BLaER1 (cell line): Measurements from ENCODE around the gene LAMB4.

Experiments used
- H3K27ac ChIP-seq: shearing (Covaris generic); formaldehyde crosslinking; 2 replicates; pipeline ENCODE4 v1.8.1; 2022
- H3K27me3 ChIP-seq: shearing (Covaris generic); formaldehyde crosslinking; 2 replicates; pipeline ENCODE4 v1.8.1; 2022
- H3K36me3 ChIP-seq: shearing (Covaris generic); formaldehyde crosslinking; 2 replicates; pipeline ENCODE4 v1.8.1; 2022
- H3K4me1 ChIP-seq: shearing (Covaris generic); formaldehyde crosslinking; 2 replicates; pipeline ENCODE4 v1.8.1; 2022
- H3K4me2 ChIP-seq: shearing (Covaris generic); formaldehyde crosslinking; 2 replicates; pipeline ENCODE4 v1.8.1; 2022
- H3K4me3 ChIP-seq: shearing (Covaris generic); formaldehyde crosslinking; 2 replicates; pipeline ENCODE4 v1.8.1; 2022
- H3K9ac ChIP-seq: shearing (Covaris generic); formaldehyde crosslinking; 2 replicates; pipeline ENCODE4 v1.8.1; 2022
- H3K9me3 ChIP-seq: shearing (Covaris generic); formaldehyde crosslinking; 2 replicates; pipeline ENCODE4 v1.8.1; 2022
- H4K20me1 ChIP-seq: shearing (Covaris generic); formaldehyde crosslinking; 2 replicates; pipeline ENCODE4 v1.8.1; 2022
- Cebpa-rat ChIP-seq: shearing (Covaris generic); IDR thresholded peaks from 2 replicates; pipeline ENCODE4 v1.8.1; 2022

Gene LAMB4

GRCh38 chr7:107989618-107990373 lies 140.4 kb downstream of the LAMB4 start:
- Histone ChIP-seq H3K4me2 (peak overlapping the region; percentile 36), H3K36me3 (no peaks in the 10 kb centered on the region), H3K27ac (no peak overlapping the region), H3K4me3 (no peak overlapping the region), H4K20me1 (no peaks in the 10 kb centered on the region), H3K4me1 (peaks cover 23% of the 10 kb centered on the region), H3K9me3 (no peaks in the 10 kb centered on the region), H3K27me3 (no peaks in the 10 kb centered on the region), H3K9ac (no peak overlapping the region)
- no peak for TF ChIP-seq Cebpa-rat

- H4K20me1 ChIP-seq, result no peaks in the 10 kb centered on the region
- no peaks in the 10 kb centered on the region for H3K27me3 ChIP-seq
- H3K9ac ChIP-seq, result no peak overlapping the region
- H3K4me1 ChIP-seq, result no peaks in the 10 kb centered on the region
- no peak overlapping the region for H3K27ac ChIP-seq
- no peak for TF ChIP-seq Cebpa-rat
- no peaks in the 10 kb centered on the region for H3K9me3 ChIP-seq
- no peak overlapping the region for H3K4me3 ChIP-seq
- no peak overlapping the region for H3K4me2 ChIP-seq
- no peaks in the 10 kb centered on the region for H3K36me3 ChIP-seq
Measured at GRCh38 chr7:107982918-107983389, 147.2 kb downstream of the LAMB4 start.

- Histone ChIP-seq H3K9me3 (no peaks in the 10 kb centered on the region), H3K4me2 (no peak overlapping the region), H3K36me3 (no peaks in the 10 kb centered on the region), H3K4me1 (no peaks in the 10 kb centered on the region), H4K20me1 (no peaks in the 10 kb centered on the region), H3K27ac (no peak overlapping the region), H3K4me3 (no peak overlapping the region), H3K27me3 (no peaks in the 10 kb centered on the region), H3K9ac (no peak overlapping the region)
- no peak for TF ChIP-seq Cebpa-rat
Measured at GRCh38 chr7:107982042-107982840, 147.9 kb downstream of the LAMB4 start.

GRCh38 chr7:107981466-107981865 lies 148.7 kb downstream of the LAMB4 start:
- Histone ChIP-seq H3K27me3 (no peaks in the 10 kb centered on the region), H3K4me3 (no peak overlapping the region), H3K4me2 (no peak overlapping the region), H3K36me3 (no peaks in the 10 kb centered on the region), H3K27ac (no peak overlapping the region), H3K9me3 (no peaks in the 10 kb centered on the region), H3K9ac (no peak overlapping the region), H4K20me1 (no peaks in the 10 kb centered on the region), H3K4me1 (no peaks in the 10 kb centered on the region)
- TF ChIP-seq Cebpa-rat, result no peak

GRCh38 chr7:107980671-107981190 lies 149.4 kb downstream of the LAMB4 start:
- no peaks in the 10 kb centered on the region for H4K20me1 ChIP-seq
- H3K36me3 ChIP-seq, result no peaks in the 10 kb centered on the region
- no peaks in the 10 kb centered on the region for H3K4me1 ChIP-seq
- H3K9ac ChIP-seq, result no peak overlapping the region
- TF ChIP-seq Cebpa-rat, result no peak
- no peaks in the 10 kb centered on the region; the same call in 1 of the 2 replicates for H3K9me3 ChIP-seq
- H3K4me2 ChIP-seq, result no peak overlapping the region
- no peaks in the 10 kb centered on the region for H3K27me3 ChIP-seq
- H3K27ac ChIP-seq, result no peak overlapping the region
- H3K4me3 ChIP-seq, result no peak overlapping the region

GRCh38 chr7:107980171-107980570 lies 150.0 kb downstream of the LAMB4 start:
- Histone ChIP-seq H3K4me3 (no peak overlapping the region), H3K4me1 (no peaks in the 10 kb centered on the region), H3K36me3 (no peaks in the 10 kb centered on the region), H3K27me3 (no peaks in the 10 kb centered on the region), H3K27ac (no peak overlapping the region), H3K4me2 (no peak overlapping the region), H3K9me3 (no peaks in the 10 kb centered on the region; the same call in 1 of the 2 replicates), H3K9ac (no peak overlapping the region), H4K20me1 (no peaks in the 10 kb centered on the region)
- TF ChIP-seq Cebpa-rat, result no peak

- Histone ChIP-seq H4K20me1 (no peaks in the 10 kb centered on the region), H3K4me2 (no peak overlapping the region), H3K27me3 (no peaks in the 10 kb centered on the region), H3K9me3 (no peaks in the 10 kb centered on the region; the same call in 1 of the 2 replicates), H3K4me1 (no peaks in the 10 kb centered on the region), H3K4me3 (no peak overlapping the region), H3K36me3 (no peaks in the 10 kb centered on the region), H3K9ac (no peak overlapping the region), H3K27ac (no peak overlapping the region)
- TF ChIP-seq Cebpa-rat, result no peak
Measured at GRCh38 chr7:107978815-107979408, 151.2 kb downstream of the LAMB4 start.

GRCh38 chr7:107977048-107977447 lies 153.1 kb downstream of the LAMB4 start:
- Histone ChIP-seq H3K4me1 (no peaks in the 10 kb centered on the region), H3K27me3 (no peaks in the 10 kb centered on the region), H3K4me2 (no peak overlapping the region), H3K9ac (no peak overlapping the region), H3K4me3 (no peak overlapping the region), H4K20me1 (no peaks in the 10 kb centered on the region), H3K27ac (no peak overlapping the region), H3K9me3 (no peaks in the 10 kb centered on the region; the same call in 1 of the 2 replicates), H3K36me3 (no peaks in the 10 kb centered on the region)
- no peak for TF ChIP-seq Cebpa-rat

- H3K36me3 ChIP-seq, result no peaks in the 10 kb centered on the region
- H3K27ac ChIP-seq, result no peak overlapping the region
Measured at GRCh38 chr7:107976620-107977019, 153.5 kb downstream of the LAMB4 start.

More at GRCh38 chr7:107976620-107977019, 153.5 kb downstream of the LAMB4 start:
- Histone ChIP-seq H3K9me3 (no peaks in the 10 kb centered on the region; the same call in 1 of the 2 replicates), H4K20me1 (no peaks in the 10 kb centered on the region), H3K4me3 (no peak overlapping the region), H3K27me3 (no peaks in the 10 kb centered on the region), H3K4me1 (no peaks in the 10 kb centered on the region), H3K4me2 (no peak overlapping the region), H3K9ac (no peak overlapping the region)
- TF ChIP-seq Cebpa-rat, result no peak
